ENCODE data around the gene AJAP1.

The AJAP1 gene

GRCh38 chr1:4621646-4622045 lies 32.8 kb upstream of the AJAP1 start:
- Histone ChIP-seq H3K36me3 (no peaks in the 10 kb centered on the region), H3K4me3 (ENCODE audit: low read depth, low read length) (no peak overlapping the region), H3K4me1 (no peaks in the 10 kb centered on the region), H3K9me3 (no peaks in the 10 kb centered on the region), H3K27me3 (no peaks in the 10 kb centered on the region)
- no peak for TF ChIP-seq CTCF (IDR thresholded peaks at IDR 0.05; ENCODE audit: low read depth, low read length)
- DNase-seq = no peak

- Histone ChIP-seq H3K4me3 (ENCODE audit: low read depth, low read length) (no peak overlapping the region), H3K9me3 (no peaks in the 10 kb centered on the region), H3K36me3 (no peaks in the 10 kb centered on the region), H3K4me1 (no peaks in the 10 kb centered on the region), H3K27me3 (no peaks in the 10 kb centered on the region)
- TF ChIP-seq CTCF (IDR thresholded peaks at IDR 0.05; ENCODE audit: low read depth, low read length) = no peak
- DNase-seq = no peak
Measured at GRCh38 chr1:4622821-4623220, 31.6 kb upstream of the AJAP1 start.

- H3K36me3 ChIP-seq = no peaks in the 10 kb centered on the region
- TF ChIP-seq CTCF (IDR thresholded peaks at IDR 0.05; ENCODE audit: low read depth, low read length) = no peak
- no peak for DNase-seq
- no peaks in the 10 kb centered on the region for H3K9me3 ChIP-seq
- H3K27me3 ChIP-seq = no peaks in the 10 kb centered on the region
- no peak overlapping the region for H3K4me3 ChIP-seq (ENCODE audit: low read depth, low read length)
- no peaks in the 10 kb centered on the region for H3K4me1 ChIP-seq
Measured at GRCh38 chr1:4624141-4624715, 30.2 kb upstream of the AJAP1 start.

- no peak for TF ChIP-seq CTCF (IDR thresholded peaks at IDR 0.05; ENCODE audit: low read depth, low read length)
- Histone ChIP-seq H3K9me3 (no peaks in the 10 kb centered on the region), H3K27me3 (no peaks in the 10 kb centered on the region), H3K4me1 (no peaks in the 10 kb centered on the region), H3K36me3 (no peaks in the 10 kb centered on the region), H3K4me3 (ENCODE audit: low read depth, low read length) (no peak overlapping the region)
- DNase-seq = no peak
Measured at GRCh38 chr1:4624801-4625200, 29.6 kb upstream of the AJAP1 start.

- Histone ChIP-seq H3K36me3 (no peaks in the 10 kb centered on the region), H3K27me3 (no peaks in the 10 kb centered on the region), H3K4me3 (ENCODE audit: low read depth, low read length) (no peak overlapping the region), H3K4me1 (no peaks in the 10 kb centered on the region), H3K9me3 (no peaks in the 10 kb centered on the region)
- TF ChIP-seq CTCF (IDR thresholded peaks at IDR 0.05; ENCODE audit: low read depth, low read length) = no peak
- no peak for DNase-seq
Measured at GRCh38 chr1:4626061-4626460, 28.3 kb upstream of the AJAP1 start.

GRCh38 chr1:4626560-4627319 lies 27.7 kb upstream of the AJAP1 start:
- DNase-seq = no peak

More at GRCh38 chr1:4626560-4627319, 27.7 kb upstream of the AJAP1 start:
- no peak for TF ChIP-seq CTCF (IDR thresholded peaks at IDR 0.05; ENCODE audit: low read depth, low read length)
- Histone ChIP-seq H3K36me3 (no peaks in the 10 kb centered on the region), H3K4me3 (ENCODE audit: low read depth, low read length) (no peak overlapping the region), H3K4me1 (no peaks in the 10 kb centered on the region), H3K9me3 (no peaks in the 10 kb centered on the region), H3K27me3 (no peaks in the 10 kb centered on the region)
